GF-D8 (cell line): Measurements from ENCODE around the gene PCK2.

Source experiments
- DNase-seq: peaks from one replicate; lab custom pipeline; 2025; lab: John Stamatoyannopoulos, UW

The PCK2 gene

DNA sequence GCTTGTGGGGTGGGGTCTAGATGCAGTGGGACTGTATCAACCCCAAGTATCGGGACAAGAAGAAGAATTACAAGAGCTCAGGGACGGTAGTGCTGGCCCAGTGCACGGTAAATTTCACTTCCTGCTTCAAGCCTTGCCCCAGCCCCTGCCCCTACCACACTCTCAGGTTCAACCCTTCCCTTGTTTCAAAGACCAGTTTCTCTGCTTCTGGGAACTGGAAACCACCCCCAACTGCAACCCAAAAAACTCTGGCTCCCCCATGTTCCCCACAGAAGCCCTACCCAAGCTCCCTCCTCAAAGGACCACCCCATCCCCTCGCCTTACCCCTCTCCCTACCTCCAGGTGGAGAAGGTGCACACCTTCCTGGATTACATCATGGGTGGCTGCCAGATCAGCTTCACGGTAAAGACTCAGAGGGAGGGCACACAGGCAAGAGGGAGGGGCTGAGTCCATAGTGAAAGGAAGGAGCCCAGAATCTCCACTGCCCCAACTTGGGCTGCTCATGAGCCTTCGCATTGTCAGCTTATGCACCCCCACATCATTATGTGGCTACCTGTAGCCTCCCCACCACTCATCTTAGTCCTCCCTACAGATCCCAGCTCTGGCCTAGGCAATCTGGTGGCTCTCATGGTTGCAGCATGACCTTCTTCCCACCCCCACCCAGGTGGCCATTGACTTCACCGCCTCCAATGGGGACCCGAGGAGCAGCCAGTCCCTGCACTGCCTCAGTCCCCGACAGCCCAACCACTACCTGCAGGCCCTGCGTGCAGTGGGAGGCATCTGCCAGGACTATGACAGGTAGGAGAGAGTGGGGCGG is 18.4 kb upstream of the PCK2 start:
- no peak for DNase-seq

DNA sequence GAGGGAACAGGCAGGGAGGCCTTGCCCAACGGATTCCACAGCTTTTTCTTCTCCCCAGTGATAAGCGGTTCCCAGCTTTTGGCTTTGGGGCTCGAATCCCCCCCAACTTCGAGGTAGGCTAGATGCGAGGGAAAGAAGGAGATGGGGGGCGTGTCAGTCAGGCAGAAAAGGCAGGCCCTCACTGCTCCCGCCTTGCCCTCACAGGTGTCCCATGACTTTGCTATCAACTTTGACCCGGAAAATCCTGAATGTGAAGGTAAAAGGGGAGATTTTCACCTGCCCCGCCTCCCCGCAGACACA is 17.9 kb upstream of the PCK2 start:
- DNase-seq: no peak

DNA sequence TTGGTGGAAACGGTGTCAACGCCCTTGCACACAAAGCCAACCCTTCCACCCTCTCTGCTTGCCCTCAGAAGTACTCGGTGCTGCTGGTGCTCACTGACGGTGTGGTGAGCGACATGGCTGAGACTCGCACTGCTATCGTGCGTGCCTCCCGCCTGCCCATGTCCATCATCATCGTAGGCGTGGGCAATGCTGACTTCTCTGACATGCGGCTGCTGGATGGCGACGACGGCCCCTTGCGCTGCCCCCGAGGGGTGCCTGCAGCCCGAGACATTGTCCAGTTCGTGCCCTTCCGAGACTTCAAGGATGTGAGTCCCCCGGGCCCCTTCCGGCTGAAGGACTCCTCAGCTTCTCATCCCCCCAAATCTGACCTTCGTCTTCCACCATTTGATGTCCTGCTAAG is 17.0 kb upstream of the PCK2 start:
- no peak for DNase-seq

DNA sequence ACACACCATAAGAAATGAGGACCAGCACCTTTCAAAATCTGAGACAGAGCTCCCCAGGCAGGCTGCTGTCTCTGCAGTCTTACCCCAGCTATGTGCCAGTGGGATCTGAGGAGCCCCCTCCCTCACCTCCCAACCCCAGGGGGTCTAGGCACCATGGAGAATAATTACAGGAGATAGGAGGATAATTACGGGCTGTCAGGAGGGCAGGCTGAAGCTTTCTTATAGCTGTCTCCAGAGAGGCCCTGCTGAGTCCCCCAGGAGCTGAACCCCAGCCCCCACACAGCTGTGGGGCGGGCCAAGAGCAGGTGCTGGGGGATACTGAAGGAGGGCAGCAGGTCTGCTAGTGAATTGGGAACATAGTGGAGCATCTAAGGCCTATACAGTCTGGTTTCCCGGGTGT is 16.0 kb upstream of the PCK2 start:
- no peak for DNase-seq

DNA sequence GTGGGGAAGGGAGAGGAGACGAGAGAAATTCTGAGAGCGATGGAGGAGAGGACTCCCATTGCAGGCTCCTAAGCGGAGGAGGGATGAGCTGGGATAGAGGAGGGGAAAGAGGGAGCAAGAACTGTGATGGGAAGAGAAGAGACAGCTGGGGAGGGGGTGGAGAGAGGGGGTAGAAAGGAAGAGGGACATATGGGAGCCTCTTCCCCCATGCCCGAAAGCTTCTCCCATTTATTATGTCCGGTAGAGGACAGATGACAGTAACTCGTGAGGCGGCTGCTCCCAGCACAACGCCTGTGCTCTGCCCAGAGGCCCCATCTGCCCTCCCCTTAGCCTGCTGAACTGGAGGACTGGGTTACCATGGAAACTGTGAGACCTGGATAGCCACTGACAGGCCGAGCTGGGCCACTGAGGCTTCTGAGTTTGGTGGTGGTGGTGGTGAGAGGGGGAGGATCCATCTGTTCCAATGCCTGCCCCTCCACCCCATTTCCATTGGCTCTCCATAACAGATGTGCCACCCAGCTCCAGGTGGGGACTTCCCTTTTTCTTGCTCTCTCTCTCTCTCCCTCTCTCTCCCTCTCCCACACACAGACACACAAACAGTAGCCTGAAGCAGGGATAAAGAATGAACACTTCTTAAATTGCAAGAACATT is 14.5 kb upstream of the PCK2 start:
- DNase-seq: no peak

DNA sequence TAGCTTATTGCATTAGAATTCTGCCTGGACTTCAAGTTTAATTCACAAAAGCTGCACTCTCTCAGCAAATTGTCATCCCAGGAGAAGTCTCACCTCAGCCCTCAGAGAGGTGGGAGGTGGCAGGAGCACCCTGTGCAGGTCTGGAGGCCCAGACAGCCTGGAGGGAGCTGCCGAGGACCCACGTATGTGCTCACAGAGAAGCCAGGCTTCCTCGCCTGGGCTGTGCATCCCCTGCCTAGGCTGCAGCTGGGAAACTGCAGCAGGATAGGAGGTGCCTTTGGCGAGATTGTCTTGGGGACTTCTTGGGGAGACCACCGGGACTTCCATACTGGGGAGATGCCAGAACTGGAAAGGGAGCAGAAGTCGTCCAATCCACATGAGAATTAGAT is 14.0 kb upstream of the PCK2 start:
- no peak for DNase-seq

DNA sequence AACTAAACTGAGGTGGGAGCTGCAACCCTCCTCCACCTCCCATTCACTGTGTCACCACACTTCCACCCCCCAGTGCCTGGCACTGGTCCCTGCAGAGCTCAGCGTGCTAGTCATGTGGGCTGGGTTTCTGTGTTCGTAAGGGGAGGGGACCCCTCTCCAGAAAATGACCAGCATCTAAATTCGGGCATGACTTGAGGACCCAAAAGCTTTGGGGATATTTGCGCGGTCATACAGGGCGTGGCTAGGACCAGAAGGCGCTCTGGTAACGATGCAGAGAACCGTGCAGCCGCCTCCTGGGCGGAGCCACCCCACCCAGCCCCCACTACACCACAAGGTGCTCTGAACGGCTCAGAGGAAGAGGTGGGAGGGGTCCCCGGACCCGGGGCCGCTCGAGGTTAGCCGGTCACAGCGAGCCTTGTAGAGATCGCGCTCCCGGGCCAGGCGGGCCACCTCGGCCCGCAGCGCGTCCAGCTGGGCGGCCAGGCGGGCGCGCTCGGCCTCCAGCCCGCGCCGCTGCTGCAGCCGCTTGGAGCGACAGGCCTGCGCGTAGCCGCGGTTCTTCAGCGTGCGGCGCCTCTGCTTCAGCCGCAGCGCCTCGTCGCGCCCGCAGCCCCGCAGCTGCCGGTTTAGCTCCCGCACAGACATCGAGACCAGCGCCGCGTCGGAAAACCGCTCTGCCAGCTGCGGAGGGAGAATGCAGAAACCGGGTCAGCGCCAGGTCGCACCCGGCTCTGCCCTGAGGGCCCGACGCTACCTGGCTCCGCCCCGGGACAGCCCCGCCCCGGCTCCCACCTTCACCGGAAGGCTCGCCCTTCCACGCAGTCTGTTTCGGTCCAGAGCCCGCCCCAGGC is 13.0 kb upstream of the PCK2 start:
- DNase-seq: no peak

DNA sequence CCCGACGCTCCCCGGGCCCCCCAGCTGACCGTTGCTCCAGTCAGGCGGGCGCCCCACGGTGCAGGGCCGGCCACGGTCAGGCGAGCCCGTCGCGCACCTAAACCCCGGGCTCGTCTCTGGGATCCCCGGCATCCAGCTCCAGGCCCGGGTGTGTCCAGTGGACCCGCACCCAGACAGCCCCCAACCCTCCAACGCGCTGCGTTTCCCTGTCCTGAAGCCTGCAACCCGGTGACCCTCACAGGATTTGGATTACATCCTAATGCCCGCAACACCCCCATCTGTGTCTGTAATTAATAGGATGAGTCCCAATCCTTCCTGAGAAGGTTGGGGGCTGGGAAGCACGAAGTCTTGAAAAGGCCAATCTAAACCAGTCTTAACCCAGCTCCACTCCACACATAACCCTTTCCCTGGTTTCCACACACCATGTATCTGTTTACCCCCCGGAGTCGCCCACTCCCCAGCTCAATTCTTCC is 12.3 kb upstream of the PCK2 start:
- DNase-seq: no peak

DNA sequence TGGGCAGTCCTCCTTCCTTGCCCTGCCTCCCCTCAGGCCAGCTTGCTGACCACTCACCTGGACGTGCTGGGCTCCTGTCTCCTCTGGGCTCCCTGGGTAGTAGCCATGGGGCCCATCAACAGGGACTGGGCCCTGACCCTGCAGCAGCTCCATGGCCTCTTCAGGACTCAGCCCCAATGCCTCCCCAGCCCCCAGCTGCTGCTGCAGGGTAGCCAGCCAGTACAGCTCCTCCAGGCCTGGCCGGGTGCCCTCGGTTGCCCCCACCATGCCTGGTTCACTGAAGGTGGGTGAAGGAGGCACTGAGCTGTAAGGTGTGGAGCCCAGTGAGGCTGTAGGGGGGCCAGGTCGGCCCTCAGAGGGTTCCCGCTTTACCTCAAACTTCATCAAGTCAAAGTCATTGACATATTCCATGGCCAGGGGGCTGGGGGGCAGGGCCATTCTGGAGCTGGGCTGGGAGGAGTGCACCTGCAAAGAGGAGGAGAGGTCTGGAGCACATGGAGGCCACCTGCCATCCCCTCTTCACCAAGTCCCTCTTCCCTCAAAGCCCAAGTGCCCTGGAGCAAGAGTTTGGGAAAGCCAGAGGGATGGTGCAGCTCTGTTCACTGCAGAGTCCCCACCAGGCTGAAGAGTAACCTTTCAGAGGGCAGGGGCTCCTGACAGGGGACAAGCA is 11.6 kb upstream of the PCK2 start:
- no peak for DNase-seq

DNA sequence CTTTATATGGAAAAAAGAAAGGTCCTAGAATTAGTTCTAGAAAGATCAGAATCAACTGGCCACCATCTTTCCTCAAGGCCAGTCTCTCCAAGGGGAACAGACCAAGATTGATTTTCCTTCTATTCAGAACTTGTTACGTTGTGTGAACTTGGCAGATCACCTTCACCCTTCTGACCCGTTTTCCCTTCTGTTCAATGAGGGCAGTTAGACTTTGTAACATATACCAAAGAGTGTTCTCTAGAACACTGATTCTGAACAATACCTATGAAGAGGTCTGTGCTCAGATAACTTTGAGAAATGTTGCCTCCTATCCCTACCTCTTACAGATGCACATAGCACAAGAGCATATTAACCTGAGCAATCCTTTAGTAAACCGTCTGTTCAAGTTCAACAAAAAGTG is 10.6 kb upstream of the PCK2 start:
- no peak for DNase-seq

DNA sequence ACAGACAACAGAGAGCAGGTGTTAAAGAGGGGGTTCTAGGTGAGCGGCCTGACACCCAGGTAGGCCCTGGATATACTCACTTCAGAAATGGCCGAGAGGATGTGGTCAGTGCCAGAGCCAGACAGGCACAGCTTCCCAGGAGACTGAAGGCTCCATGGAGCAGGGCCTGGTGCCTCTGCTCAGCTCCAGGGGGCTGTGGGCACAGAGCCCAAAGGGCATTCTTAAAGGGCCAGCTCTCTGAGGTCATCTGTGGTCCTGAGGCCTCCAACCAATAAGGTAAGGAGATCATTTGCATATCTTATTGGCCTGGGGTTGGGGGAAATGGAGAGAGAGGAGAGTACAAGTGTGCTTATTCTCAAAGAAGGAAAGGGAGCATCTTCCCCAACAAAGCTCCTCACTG is 9.7 kb upstream of the PCK2 start:
- no peak for DNase-seq

DNA sequence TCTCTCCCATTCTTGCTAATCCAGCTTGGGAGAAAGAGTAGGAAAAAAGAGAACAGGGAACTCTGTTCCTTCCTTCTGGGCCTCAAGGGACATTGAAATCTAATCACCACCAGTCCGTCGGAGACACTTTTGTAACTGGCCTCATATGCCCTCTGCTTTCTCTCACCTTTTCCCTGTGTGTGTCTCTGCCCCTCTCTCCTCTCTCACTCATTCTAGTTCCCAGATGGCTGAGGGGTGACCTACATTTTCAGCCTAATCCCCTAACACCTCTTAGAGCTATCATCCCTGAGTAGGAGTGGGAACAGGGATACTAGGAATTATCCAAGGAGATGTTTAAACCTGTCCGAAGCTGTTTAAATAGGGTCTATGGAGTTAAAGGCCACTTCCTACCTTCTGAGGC is 8.9 kb upstream of the PCK2 start:
- DNase-seq: no peak

DNA sequence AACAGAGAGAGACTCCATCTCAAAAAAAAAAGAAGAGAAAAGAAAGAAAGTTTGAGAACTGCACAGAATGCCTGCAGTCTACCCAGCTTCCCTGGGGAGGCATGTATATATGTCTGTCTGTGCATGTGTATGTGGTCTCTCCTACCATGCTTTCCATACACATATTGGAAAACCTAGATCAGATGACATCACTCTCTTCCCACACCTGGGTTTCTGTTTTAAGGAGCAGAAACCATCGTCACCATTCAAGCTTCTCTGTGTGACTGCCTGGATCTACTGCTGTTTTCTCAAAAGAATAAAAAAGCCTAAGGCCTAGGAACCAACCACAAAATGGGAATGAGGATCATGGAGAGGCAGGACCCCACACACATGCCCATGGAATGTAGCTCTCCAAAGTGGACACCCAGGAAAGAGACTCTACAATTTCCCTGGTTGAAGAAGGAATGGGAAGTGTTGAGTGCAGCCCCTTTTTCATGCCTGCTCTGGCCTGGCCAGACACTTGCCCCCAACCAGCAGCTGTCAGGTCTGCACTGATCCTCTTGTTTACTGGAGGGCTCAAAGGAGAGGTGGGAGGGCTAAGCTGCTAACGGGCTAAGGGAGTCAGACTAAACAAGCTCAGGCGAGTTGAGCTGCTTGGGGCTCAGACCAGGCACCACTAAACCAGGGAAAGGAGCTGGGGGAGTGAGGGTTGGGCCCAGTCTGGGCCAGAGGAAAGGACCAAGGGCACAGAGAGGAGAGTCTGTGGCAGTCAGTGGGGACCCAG is 7.7 kb upstream of the PCK2 start:
- DNase-seq: no peak

DNA sequence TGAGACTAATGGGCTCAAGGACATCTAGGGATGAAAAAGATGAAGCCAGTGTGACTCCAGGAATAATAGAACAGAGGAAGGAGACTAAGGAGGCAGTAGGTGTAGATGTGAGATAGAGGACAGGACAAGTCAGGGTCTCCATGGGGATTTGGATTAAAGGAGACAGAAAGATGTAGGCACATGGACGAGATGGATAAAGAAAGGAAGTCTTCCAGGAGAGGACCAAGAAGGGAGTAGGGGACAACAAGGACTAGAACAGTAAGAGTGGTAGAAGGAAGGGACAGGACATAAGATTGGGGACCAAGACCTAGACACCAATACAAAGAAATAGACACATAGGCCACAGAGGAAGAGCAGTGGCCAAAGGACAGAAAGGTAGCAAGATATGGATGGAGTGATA is 7.1 kb upstream of the PCK2 start:
- no peak for DNase-seq

DNA sequence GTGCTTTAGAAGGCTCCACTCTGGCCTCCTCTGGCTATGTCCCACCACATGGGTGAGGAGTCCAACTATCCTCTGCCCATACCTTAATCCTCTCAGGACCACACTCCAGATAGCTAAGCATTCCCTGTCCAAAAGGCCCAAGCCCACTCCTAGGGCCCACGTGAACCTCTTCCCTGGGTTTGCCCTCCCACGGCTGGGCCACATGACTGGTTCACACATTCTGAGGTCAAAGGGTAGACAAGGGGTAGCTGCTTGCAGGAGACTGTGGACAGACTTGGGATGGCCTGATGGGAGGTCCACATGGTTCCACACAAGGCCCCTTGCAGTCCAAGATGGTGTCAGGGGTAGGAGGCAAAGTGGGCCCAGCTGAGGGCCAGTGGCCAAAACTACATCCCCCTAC is 6.0 kb upstream of the PCK2 start:
- DNase-seq: no peak

DNA sequence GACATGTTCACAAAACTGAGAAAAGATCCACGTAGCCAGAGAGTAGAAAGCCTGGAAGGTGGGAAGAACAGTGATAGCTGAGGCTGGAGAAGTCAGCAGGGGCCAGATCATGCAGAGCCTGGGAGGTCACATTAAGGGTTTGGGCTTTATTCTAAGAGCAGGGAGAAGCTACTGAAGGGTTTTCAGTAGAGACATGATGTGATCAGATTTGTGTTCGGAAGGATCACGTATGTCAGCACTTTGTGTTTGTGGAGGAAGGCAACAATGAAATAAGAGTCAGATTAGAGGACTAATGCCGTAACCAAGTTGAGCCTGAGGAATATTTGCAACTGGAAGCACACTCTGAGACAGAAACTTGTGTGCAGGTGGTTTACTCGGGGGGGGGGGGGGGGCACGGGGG is 4.2 kb upstream of the PCK2 start:
- no peak for DNase-seq

DNA sequence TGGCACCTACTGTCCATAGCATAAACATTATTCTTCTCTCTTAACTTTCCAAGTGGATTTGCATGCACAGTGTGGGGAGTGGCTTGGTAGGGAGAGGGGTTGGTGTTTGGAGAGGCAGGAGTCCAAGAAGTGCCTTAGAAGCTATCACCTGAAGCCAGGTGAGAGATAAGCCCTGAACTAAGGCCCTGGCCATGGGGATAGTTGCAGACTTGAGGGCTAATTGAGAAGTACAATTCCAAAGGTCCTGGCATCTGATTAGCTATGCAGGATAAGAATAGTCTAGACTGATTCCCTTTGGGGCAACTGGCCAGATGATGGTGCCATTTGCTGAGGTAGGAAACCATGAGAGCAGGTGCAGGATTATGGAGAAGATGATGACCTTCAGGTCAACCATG is 2.0 kb upstream of the PCK2 start:
- DNase-seq: no peak

DNA sequence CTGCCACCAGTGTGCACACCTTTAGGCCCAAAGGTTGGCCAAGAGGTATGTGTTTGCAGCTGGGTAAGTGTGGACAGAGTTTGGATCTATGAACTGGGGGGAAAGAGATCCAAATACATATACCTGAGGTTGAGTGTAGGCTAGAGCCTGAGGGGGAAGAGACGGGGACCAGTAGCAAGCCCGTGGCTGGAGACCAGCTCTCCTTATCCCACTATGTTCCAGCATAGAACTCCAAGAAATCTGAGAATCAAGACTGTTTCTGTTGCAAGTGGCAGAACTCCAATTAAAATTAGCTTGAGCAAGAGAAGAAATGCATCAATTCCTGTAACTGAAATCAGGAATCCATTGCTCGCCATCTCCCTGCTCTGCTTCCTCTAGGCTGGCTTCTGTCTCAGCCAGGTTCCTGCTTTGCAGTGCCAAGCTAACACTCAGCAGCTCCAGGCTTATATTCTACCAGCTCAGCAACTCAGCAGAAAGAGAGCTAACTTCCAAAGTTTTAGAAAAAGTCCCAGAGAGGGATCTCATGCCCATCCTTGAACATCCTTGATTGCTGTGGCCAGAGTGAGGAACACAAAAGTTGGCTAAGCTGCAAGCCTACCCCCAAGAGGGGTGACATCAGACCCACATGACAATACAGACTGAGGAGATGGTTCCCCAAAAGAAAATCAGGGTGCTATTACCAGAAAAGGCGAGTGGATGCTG is 1.5 kb upstream of the PCK2 start:
- no peak for DNase-seq

DNA sequence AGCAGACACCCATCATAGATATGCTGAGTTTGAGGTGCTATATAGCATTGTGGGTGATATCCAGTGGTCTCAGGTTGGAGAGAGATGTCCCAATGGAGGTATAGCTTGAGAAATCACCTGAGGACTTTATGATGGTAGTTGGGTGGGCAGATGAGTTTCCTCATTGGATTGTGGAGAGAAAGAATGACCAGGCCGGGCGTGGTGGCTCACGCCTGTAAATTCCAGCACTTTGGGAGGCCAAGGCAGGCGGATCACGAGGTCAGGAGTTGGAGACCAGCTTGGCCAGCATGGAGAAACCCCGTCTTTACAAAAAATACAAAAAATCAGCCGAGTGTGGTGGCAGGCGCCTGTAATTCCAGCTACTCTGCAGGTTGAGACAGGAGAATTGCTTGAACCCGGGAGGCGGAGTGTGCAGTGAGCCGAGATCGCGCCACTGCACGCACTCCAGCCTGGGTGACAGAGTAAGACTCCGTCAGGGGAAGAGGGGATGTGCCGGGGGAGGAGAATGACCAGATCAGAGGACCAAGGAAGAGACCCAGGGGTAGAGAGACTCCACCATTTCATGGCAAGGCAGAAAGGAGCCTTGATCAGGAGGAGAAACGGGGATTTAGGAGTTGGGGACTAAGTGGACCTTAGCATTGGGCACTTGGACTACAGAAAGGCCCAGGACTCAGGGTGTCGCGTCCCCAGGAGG is 757 bp upstream of the PCK2 start:
- no peak for DNase-seq

DNA sequence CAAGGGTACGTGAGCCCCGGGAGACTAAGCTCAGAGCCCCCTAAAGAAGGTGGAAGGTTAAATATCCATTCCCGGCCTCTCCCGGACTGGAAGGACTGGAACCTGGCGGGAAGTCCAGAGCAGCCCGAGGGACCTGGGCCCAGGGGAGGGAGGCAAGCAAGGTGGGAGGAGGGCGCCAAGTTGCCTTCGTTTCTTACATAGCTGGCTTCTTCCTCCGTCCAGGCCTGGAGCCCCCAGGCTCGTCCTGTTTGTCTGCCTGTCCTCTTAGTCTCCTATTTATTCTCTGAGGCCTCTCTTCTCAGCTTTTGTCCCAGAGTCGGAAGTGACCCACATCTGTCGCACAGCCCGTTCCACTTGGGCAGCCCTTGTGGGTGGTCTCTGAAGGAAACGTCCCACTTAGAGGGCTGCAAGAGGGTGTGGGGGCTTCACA is 745 bp downstream of the PCK2 start:
- DNase-seq: no peak
